Caco-2 (cell line): Measurements from ENCODE around the gene MED20. TPM values are rescaled to one million over a fixed set of nuclear protein-coding genes. Genes with fewer than 3 reads are reported as not detected.

Source experiments
- BruUV-seq: library from RNA; stranded (reverse); fragments of 400-500 nt; replicated peaks from 2 replicates; lab custom pipeline; 2021; lab: Mats Ljungman, UMichigan
- CTCF ChIA-PET: fragments of 300-600 bp; sonication (Branson Sonifier 250); formaldehyde crosslinking; loops from one replicate; lab custom pipeline; 2022; ENCODE audit warnings: antibody characterized with exemption; lab: Charles Lee
- POLR2A ChIA-PET: fragments of 300-600 bp; sonication (Branson Sonifier 250); formaldehyde crosslinking; loops from one replicate; lab custom pipeline; 2022; ENCODE audit warnings: antibody characterized with exemption; lab: Charles Lee
- DNase-seq, 2 experiments: peaks; one replicate each; pipeline versions ENCODE4 v3.0.0 to v3.0.0-alpha.2; 2020 to 2022
- H3K27me3 ChIP-seq: replicated peaks from 2 replicates; pipeline ENCODE4 v1.6.0; 2011; ENCODE audit warnings: low read length; ENCODE audit not compliant: control insufficient read depth, insufficient read depth
- H3K36me3 ChIP-seq: 2 replicates; pipeline ENCODE4 v1.5.1; 2011; ENCODE audit warnings: low read length; ENCODE audit not compliant: control insufficient read depth, insufficient read depth
- H3K4me1 ChIP-seq: fragments of 250-450 bp; sonication (Bioruptor Pico); 2 replicates; pipeline ENCODE4 v1.5.1; 2020; ENCODE audit warnings: mild to moderate bottlenecking
- H3K4me3 ChIP-seq: 2 replicates; pipeline ENCODE4 v1.5.1; 2011; ENCODE audit warnings: low read depth, mild to moderate bottlenecking, control low read depth, low read length
- H3K9me3 ChIP-seq: fragments of 250-450 bp; sonication (Bioruptor Pico); 2 replicates; pipeline ENCODE4 v1.5.1; 2020; ENCODE audit warnings: mild to moderate bottlenecking, moderate library complexity
- H3K27ac Mint-ChIP-seq: one replicate; pipeline ENCODE4 v1.8.0; 2022; ENCODE audit warnings: mixed read lengths; ENCODE audit not compliant: unreplicated experiment
- H3K27me3 Mint-ChIP-seq: one replicate; pipeline ENCODE4 v1.8.0; 2022; ENCODE audit warnings: mixed read lengths; ENCODE audit not compliant: insufficient read depth, unreplicated experiment
- H3K36me3 Mint-ChIP-seq: one replicate; pipeline ENCODE4 v1.8.0; 2022; ENCODE audit warnings: mild to moderate bottlenecking, mixed read lengths; ENCODE audit not compliant: insufficient read depth, unreplicated experiment
- H3K4me1 Mint-ChIP-seq: one replicate; pipeline ENCODE4 v1.8.0; 2022; ENCODE audit warnings: low read depth, mixed read lengths; ENCODE audit not compliant: unreplicated experiment
- H3K4me3 Mint-ChIP-seq: one replicate; pipeline ENCODE4 v1.8.0; 2022; ENCODE audit warnings: mild to moderate bottlenecking, moderate library complexity, mixed read lengths; ENCODE audit not compliant: unreplicated experiment
- H3K9me3 Mint-ChIP-seq: one replicate; pipeline ENCODE4 v1.8.0; 2022; ENCODE audit warnings: mixed read lengths; ENCODE audit not compliant: unreplicated experiment
- CTCF ChIP-seq, 2 experiments: fragments of 200-600 bp in 1 of 2; IDR thresholded peaks; 1 replicate in 1 of 2; 2 replicates in 1 of 2; pipeline versions ENCODE4 v1.5.1 to v1.8.0; 2011 to 2022; ENCODE audit warnings: antibody characterized with exemption in 1 of 2, control low read depth in 1 of 2, inconsistent platforms in 1 of 2, low read depth in 1 of 2, low read length in 1 of 2, mild to moderate bottlenecking in 1 of 2, moderate library complexity in 1 of 2; ENCODE audit not compliant: insufficient read depth in 1 of 2, severe bottlenecking in 1 of 2, unreplicated experiment in 1 of 2
- intact Hi-C: fragments of 100-400 bp; cut with micrococcal nuclease; formaldehyde crosslinking; loops from one replicate; pipeline ENCODE4 v1.10.0; 2022; ENCODE audit not compliant: unreplicated experiment
- total RNA-seq: library from RNA; stranded (reverse); gene quantifications from 2 replicates; pipeline ENCODE4 v1.2.3, GENCODE V29; 2022

The MED20 gene
- total RNA-seq, 1 experiment from 2014 or later, result 43.7 TPM

- Mint-ChIP-seq H3K4me3 (no peak overlapping the region), H3K27ac (no peak overlapping the region), H3K4me1 (no peaks in the 10 kb centered on the region), H3K9me3 (no peaks in the 10 kb centered on the region), H3K36me3 (peaks cover 6% of the 10 kb centered on the region), H3K27me3 (no peaks in the 10 kb centered on the region)
- DNase-seq, result no peak
- Histone ChIP-seq H3K27me3 (no peaks in the 10 kb centered on the region), H3K9me3 (no peaks in the 10 kb centered on the region), H3K36me3 (no peaks in the 10 kb centered on the region), H3K4me1 (no peaks in the 10 kb centered on the region), H3K4me3 (no peak overlapping the region)
- TF ChIP-seq CTCF (IDR thresholded peaks at IDR 0.05; ENCODE audit: insufficient read depth in 1 of 2, low read depth in 1 of 2, low read length in 1 of 2, severe bottlenecking in 1 of 2, unreplicated experiment in 1 of 2), result no peak
- BruUV-seq, result no TSS peak
- ChIA-PET POLR2A (interaction anchor here (0.6 kb wide), 1 partner anchor 12 kb away, joined by 3 read pairs; no protein-coding TSS in a partner anchor), CTCF (no interaction called here)
- intact Hi-C loops, result no loop called here
Observed at GRCh38 chr6:41872147-41872546, 48.8 kb downstream of the MED20 start.

- Histone ChIP-seq H3K36me3 (no peaks in the 10 kb centered on the region), H3K9me3 (no peaks in the 10 kb centered on the region), H3K4me3 (no peak overlapping the region), H3K4me1 (no peaks in the 10 kb centered on the region), H3K27me3 (no peaks in the 10 kb centered on the region)
- peaks cover 6% of the 10 kb centered on the region for H3K36me3 Mint-ChIP-seq
- H3K27ac Mint-ChIP-seq, result no peak overlapping the region
- H3K4me3 Mint-ChIP-seq, result no peak overlapping the region
- CTCF ChIA-PET, result no interaction called here
- H3K9me3 Mint-ChIP-seq, result no peaks in the 10 kb centered on the region
- DNase-seq, result no peak
- no peak for TF ChIP-seq CTCF (IDR thresholded peaks at IDR 0.05; ENCODE audit: insufficient read depth in 1 of 2, low read depth in 1 of 2, low read length in 1 of 2, severe bottlenecking in 1 of 2, unreplicated experiment in 1 of 2)
- intact Hi-C loops, result no loop called here
- no TSS peak for BruUV-seq
- POLR2A ChIA-PET, result interaction anchor here (0.6 kb wide), 1 partner anchor 11 kb away, joined by 3 read pairs; no protein-coding TSS in a partner anchor
- H3K27me3 Mint-ChIP-seq, result no peaks in the 10 kb centered on the region
- H3K4me1 Mint-ChIP-seq, result no peaks in the 10 kb centered on the region
Observed at GRCh38 chr6:41871691-41872090, 49.2 kb downstream of the MED20 start.

GRCh38 chr6:41859356-41859755 is 61.6 kb downstream of the MED20 start:
- Mint-ChIP-seq H3K4me1 (no peaks in the 10 kb centered on the region), H3K36me3 (no peaks in the 10 kb centered on the region)

More at GRCh38 chr6:41859356-41859755, 61.6 kb downstream of the MED20 start:
- Mint-ChIP-seq H3K9me3 (no peaks in the 10 kb centered on the region), H3K4me3 (no peak overlapping the region), H3K27ac (no peak overlapping the region), H3K27me3 (no peaks in the 10 kb centered on the region)
- no peaks in the 10 kb centered on the region for H3K27me3 ChIP-seq
- ChIA-PET CTCF (no interaction called here), POLR2A (no interaction called here)
- DNase-seq, result no peak
- no peak for TF ChIP-seq CTCF (IDR thresholded peaks at IDR 0.05; ENCODE audit: insufficient read depth in 1 of 2, low read depth in 1 of 2, low read length in 1 of 2, severe bottlenecking in 1 of 2, unreplicated experiment in 1 of 2)
- H3K36me3 ChIP-seq, result no peaks in the 10 kb centered on the region
- no peak overlapping the region for H3K4me3 ChIP-seq
- BruUV-seq, result no TSS peak
- intact Hi-C loops, result no loop called here
- no peaks in the 10 kb centered on the region for H3K4me1 ChIP-seq
- no peaks in the 10 kb centered on the region for H3K9me3 ChIP-seq
